Gastrocnemius medialis (tissue), 4 donors: ENCODE results near the gene MARCHF3. TPM values are rescaled to one million over a fixed set of nuclear protein-coding genes. Genes with fewer than 3 reads are reported as not detected.

Experiments
- ATAC-seq, 2 donors: fragments of 150-250 bp; one replicate each; pipeline ENCODE4 v1.9.1; 2016
- DNase-seq, 2 donors: peaks; one replicate each; pipeline ENCODE4 v3.0.0-alpha.2; 2019
- H3K27ac ChIP-seq, 4 donors: fragments of 200-600 bp; sonication (generic); 1 replicate in 1 of 4; 2 replicates in 3 of 4; pipeline ENCODE4 v1.5.1; 2016 to 2018; ENCODE audit warnings: mild to moderate bottlenecking in 2 of 4, moderate library complexity in 1 of 4
- H3K27me3 ChIP-seq, 3 donors: fragments of 200-600 bp; sonication (generic) in 2 of 3; 1 replicate in 1 of 3; 2 replicates in 2 of 3; pipeline versions ENCODE4 v1.5.1 to v1.6.0; 2016 to 2019; ENCODE audit warnings: mild to moderate bottlenecking in 1 of 3, moderate library complexity in 1 of 3
- H3K36me3 ChIP-seq, 2 donors: fragments of 200-600 bp; sonication (generic) in 1 of 2; one replicate each; pipeline ENCODE4 v1.5.1; 2017 to 2018
- H3K4me1 ChIP-seq, 2 donors: fragments of 200-600 bp; sonication (generic) in 1 of 2; one replicate each; pipeline ENCODE4 v1.5.1; 2016 to 2017; ENCODE audit warnings: mild to moderate bottlenecking in 2 of 2
- H3K4me3 ChIP-seq, 4 donors: fragments of 200-600 bp; sonication (generic) in 3 of 4; 1 replicate in 1 of 4; 2 replicates in 3 of 4; pipeline ENCODE4 v1.5.1; 2016 to 2019; ENCODE audit warnings: mild to moderate bottlenecking in 2 of 4
- H3K9me3 ChIP-seq, 3 donors: fragments of 200-600 bp; sonication (generic) in 2 of 3; 1 replicate in 1 of 3; 2 replicates in 2 of 3; pipeline ENCODE4 v1.5.1; 2016 to 2019
- CTCF ChIP-seq, 5 experiments: fragments of 450-650 bp in 3 of 5; fragments of 200-600 bp in 2 of 5; sonication (generic) in 2 of 5; IDR thresholded peaks in 4 of 5; conservative IDR thresholded peaks in 1 of 5; 1 replicate in 4 of 5; 2 replicates in 1 of 5; pipeline ENCODE4 v1.5.1; 2016 to 2019; ENCODE audit warnings: antibody characterized with exemption in 5 of 5, mild to moderate bottlenecking in 3 of 5, moderate library complexity in 3 of 5
- POLR2A ChIP-seq, 2 donors: fragments of 450-650 bp; IDR thresholded peaks; one replicate each; pipeline ENCODE4 v1.6.1; 2017; ENCODE audit warnings: antibody characterized with exemption in 2 of 2, mild to moderate bottlenecking in 2 of 2, moderate library complexity in 2 of 2
- in situ Hi-C, 4 donors: fragments of 200-750 bp; cut with MboI; loops; one replicate each; pipeline versions ENCODE4 v1.15.0 to v1.8.0; 2017; ENCODE audit warnings: low sequenced_read_pairs in 4 of 4
- intact Hi-C: fragments of 100-400 bp; cut with DNase I; formaldehyde crosslinking; loops from one replicate; pipeline ENCODE4 v1.15.1; 2023; ENCODE audit warnings: low total_unique reads
- total RNA-seq, 4 donors: library from RNA; depleted of rRNA; stranded (reverse); fragments of >200 nt; gene quantifications; one replicate each; pipeline versions ENCODE4 v1.1.0 to v1.2.3, GENCODE V29; 2016

Gene MARCHF3
- total RNA-seq, 4 donors from 2014 or later: 2.4 to 6.2 (median 3.6) TPM

DNA sequence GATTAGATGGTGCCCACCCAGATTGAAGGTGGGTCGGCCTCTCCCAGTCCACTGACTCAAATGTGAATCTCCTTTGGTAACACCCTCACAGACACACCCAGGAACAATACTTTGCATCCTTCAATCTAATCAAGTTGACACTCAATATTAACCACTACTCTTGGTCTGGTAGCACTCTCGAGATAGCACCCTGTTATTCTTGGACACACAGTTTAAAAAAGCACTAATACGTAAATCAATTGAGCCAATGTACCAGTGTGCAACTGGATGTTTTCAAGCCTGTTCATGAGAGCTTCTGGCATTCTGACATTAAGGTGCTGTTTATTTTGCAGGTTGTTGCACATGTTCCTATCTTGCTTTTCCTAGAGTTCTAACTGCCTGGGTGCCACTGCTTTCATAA, 35.3 kb downstream of the MARCHF3 start:
- Histone ChIP-seq H3K4me1 (peaks cover 20 to 33% of the 10 kb centered on the region in 2 donors), H3K27ac (no peak overlapping the region), H3K9me3 (no peaks in the 10 kb centered on the region), H3K27me3 (no peaks in the 10 kb centered on the region), H3K4me3 (no peak overlapping the region), H3K36me3 (no peaks in the 10 kb centered on the region)
- intact Hi-C loops (no loop called here), in situ Hi-C loops (no loop called here)
- DNase-seq: no peak
- TF ChIP-seq CTCF (IDR thresholded peaks at IDR 0.05 in 4 of 5, conservative IDR thresholded peaks at IDR 0.05 in 1 of 5) (no peak), POLR2A (IDR thresholded peaks at IDR 0.05) (no peak)
- ATAC-seq: no peak

DNA sequence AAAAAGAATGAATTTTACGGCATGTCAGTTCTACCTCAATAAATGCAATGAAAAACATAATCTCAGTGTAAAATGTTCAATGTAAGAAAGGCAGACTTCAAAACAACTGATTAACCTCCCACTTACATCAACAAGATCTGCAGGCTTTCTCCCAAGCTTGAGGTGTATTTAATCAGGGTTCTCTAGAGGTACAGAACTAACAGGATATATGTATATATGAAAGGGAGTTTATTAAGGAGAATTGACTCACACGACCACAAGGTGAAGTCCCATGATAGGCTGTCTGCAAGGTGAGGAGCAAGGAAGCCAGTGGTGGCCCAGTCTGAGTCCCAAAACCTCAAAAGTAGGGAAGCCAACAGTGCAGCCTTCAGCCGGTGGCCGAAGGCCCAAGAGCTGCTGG, 35.9 kb downstream of the MARCHF3 start:
- TF ChIP-seq POLR2A (IDR thresholded peaks at IDR 0.05): no peak
- no peak for TF ChIP-seq CTCF (IDR thresholded peaks at IDR 0.05 in 4 of 5, conservative IDR thresholded peaks at IDR 0.05 in 1 of 5)
- no peak for DNase-seq
- Histone ChIP-seq H3K27me3 (no peaks in the 10 kb centered on the region), H3K9me3 (no peaks in the 10 kb centered on the region), H3K27ac (no peak overlapping the region), H3K4me3 (no peak overlapping the region), H3K36me3 (no peaks in the 10 kb centered on the region), H3K4me1 (peaks cover 20 to 33% of the 10 kb centered on the region in 2 donors)
- intact Hi-C loops: no loop called here
- in situ Hi-C loops: no loop called here
- ATAC-seq: no peak

- in situ Hi-C loops: no loop called here
- no peak for TF ChIP-seq POLR2A (IDR thresholded peaks at IDR 0.05)
- TF ChIP-seq CTCF (IDR thresholded peaks at IDR 0.05 in 4 of 5, conservative IDR thresholded peaks at IDR 0.05 in 1 of 5): no peak
- ATAC-seq (no peak), DNase-seq (no peak)
- Histone ChIP-seq H3K27ac (no peak overlapping the region), H3K27me3 (no peaks in the 10 kb centered on the region), H3K9me3 (no peaks in the 10 kb centered on the region), H3K4me3 (no peak overlapping the region), H3K4me1 (peaks cover 5 to 11% of the 10 kb centered on the region in 2 donors), H3K36me3 (no peaks in the 10 kb centered on the region)
- intact Hi-C loops: no loop called here
Observed at GRCh38 chr5:126988021-126988569, 42.3 kb downstream of the MARCHF3 start.

GRCh38 chr5:126987271-126987899, 43.0 kb downstream of the MARCHF3 start:
- no peaks in the 10 kb centered on the region for H3K27me3 ChIP-seq
- in situ Hi-C loops (no loop called here), intact Hi-C loops (no loop called here)
- H3K27ac ChIP-seq: no peak overlapping the region
- no peaks in the 10 kb centered on the region for H3K9me3 ChIP-seq
- TF ChIP-seq POLR2A (IDR thresholded peaks at IDR 0.05) (no peak), CTCF (IDR thresholded peaks at IDR 0.05 in 4 of 5, conservative IDR thresholded peaks at IDR 0.05 in 1 of 5) (no peak)
- no peak for ATAC-seq
- no peak overlapping the region for H3K4me3 ChIP-seq
- H3K4me1 ChIP-seq: peaks cover 11 to 17% of the 10 kb centered on the region in 2 donors
- no peak for DNase-seq
- H3K36me3 ChIP-seq: no peaks in the 10 kb centered on the region
